HAP-1 (cell line): ENCODE data around the gene ZNF394.
A peak's percentile ranks its signal among the peaks of the same experiment; 100 is the strongest.

Experiments used
- DNase-seq, 2 experiments: peaks; one replicate each; pipeline ENCODE4 v3.0.0-alpha.2; 2016 to 2020; ENCODE audit warnings: low spot score in 2 of 2
- H3K27me3 ChIP-seq: fragments of 250-450 bp; sonication (Bioruptor Pico); 2 replicates; pipeline ENCODE4 v1.5.1; 2020; ENCODE audit warnings: low read depth, mild to moderate bottlenecking, moderate library complexity
- H3K36me3 ChIP-seq: fragments of 250-450 bp; sonication (Bioruptor Pico); replicated peaks from 2 replicates; pipeline ENCODE4 v1.5.1; 2020; ENCODE audit warnings: mild to moderate bottlenecking
- H3K4me1 ChIP-seq: fragments of 250-450 bp; sonication (Bioruptor Pico); 2 replicates; pipeline ENCODE4 v1.5.1; 2020; ENCODE audit warnings: mild to moderate bottlenecking
- H3K4me3 ChIP-seq: fragments of 250-450 bp; sonication (Bioruptor Pico); 2 replicates; pipeline ENCODE4 v1.5.1; 2020; ENCODE audit warnings: mild to moderate bottlenecking, moderate library complexity
- H3K9me3 ChIP-seq: fragments of 250-450 bp; sonication (Bioruptor Pico); 2 replicates; pipeline ENCODE4 v1.5.1; 2020; ENCODE audit warnings: mild to moderate bottlenecking, moderate library complexity
- in situ Hi-C: fragments of 300-500 bp; cut with MboI; formaldehyde crosslinking; loops from 3 replicates; pipeline ENCODE4 v1.14.3; 2020; ENCODE audit warnings: low sequenced_read_pairs, inconsistent platforms, mixed read lengths

The ZNF394 gene

DNA sequence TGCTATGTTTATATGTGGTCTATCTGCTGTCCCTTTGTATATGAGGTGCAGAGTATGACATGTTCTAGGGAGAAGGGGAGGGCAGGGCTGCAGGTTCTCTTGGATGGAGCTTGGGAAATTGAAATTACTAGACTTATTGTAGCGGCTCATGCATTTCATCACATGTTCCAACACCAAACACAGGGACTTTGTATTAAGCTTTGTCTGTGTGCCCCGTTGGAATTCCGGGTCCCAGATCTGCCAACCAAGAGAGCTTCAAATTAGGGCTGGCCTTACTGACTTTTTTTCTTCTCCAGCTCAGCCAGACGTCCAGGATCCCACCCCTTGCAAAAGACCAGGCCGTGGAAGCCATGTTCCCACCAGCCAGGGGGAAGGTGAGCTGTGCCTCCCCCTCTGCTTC is 24.0 kb downstream of the ZNF394 start:
- peaks cover 31% of the 10 kb centered on the region for H3K36me3 ChIP-seq
- no peak overlapping the region for H3K4me3 ChIP-seq
- H3K4me1 ChIP-seq, result peaks cover 6% of the 10 kb centered on the region; the same call in 1 of the 2 replicates
- H3K9me3 ChIP-seq, result no peaks in the 10 kb centered on the region
- in situ Hi-C loops, result no loop called here
- no peak for DNase-seq
- no peaks in the 10 kb centered on the region for H3K27me3 ChIP-seq

- in situ Hi-C loops, result no loop called here
- Histone ChIP-seq H3K4me1 (peaks cover 6% of the 10 kb centered on the region; the same call in 1 of the 2 replicates), H3K36me3 (peaks cover 12% of the 10 kb centered on the region), H3K4me3 (peak overlapping the region; percentile 87), H3K9me3 (no peaks in the 10 kb centered on the region), H3K27me3 (no peaks in the 10 kb centered on the region)
- peak in 1 of 2 experiments; percentile 23 for DNase-seq
Measured at GRCh38 chr7:99473315-99473596, 26.8 kb downstream of the ZNF394 start.

GRCh38 chr7:99472561-99473314 is 27.3 kb downstream of the ZNF394 start, which contains the start of gene ZNF789:
Gene ZNF789, plus strand, starts transcription at chr7:99472890. Its CDS starts 3,567 bp downstream, at chr7:99476457.
- DNase-seq, result peak; percentile 96 to 99
- Histone ChIP-seq H3K36me3 (peaks cover 7% of the 10 kb centered on the region), H3K9me3 (no peaks in the 10 kb centered on the region), H3K4me3 (peak within 1 kb of the TSS; percentile 87), H3K27me3 (no peaks in the 10 kb centered on the region), H3K4me1 (peaks cover 6% of the 10 kb centered on the region; the same call in 1 of the 2 replicates)
- in situ Hi-C loops, result no loop called here

DNA sequence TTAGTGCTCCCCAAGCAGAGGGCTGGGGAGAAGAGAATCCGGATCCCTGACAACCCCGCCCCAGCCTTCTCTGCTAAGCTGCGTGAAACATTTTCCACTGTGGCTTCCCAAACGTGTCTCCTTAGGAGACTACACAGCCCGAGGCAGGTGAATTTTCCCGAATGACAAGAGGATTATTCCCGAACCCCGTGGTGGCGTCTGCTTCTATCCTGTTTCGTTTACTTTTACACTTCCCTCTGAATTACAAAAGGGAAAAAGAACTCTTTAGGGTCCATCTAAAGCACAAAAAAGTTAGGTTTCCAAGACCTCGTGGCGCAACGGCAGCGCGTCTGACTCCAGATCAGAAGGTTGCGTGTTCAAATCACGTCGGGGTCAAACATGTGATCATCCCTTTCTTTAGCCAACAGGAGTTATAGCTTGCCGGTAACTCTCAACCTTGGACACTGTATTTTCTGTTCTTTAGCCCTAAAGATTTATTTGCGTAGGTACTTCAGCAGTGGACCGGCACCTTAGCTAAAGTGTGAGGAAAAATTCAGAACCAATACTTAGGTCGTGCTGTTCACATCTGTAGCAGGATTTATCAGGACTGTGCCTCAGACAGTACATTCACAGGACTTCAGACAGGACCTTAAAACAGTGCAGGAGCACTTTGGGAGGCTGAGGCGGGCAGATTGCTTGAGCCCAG is 30.6 kb downstream of the ZNF394 start:
- Histone ChIP-seq H3K4me3 (no peak overlapping the region), H3K9me3 (no peaks in the 10 kb centered on the region), H3K4me1 (peaks cover 10% of the 10 kb centered on the region), H3K27me3 (no peaks in the 10 kb centered on the region), H3K36me3 (peaks cover 4% of the 10 kb centered on the region)
- no peak for DNase-seq
- in situ Hi-C loops, result no loop called here

GRCh38 chr7:99468336-99468918 is 31.7 kb downstream of the ZNF394 start:
- Histone ChIP-seq H3K4me1 (peaks cover 3% of the 10 kb centered on the region), H3K27me3 (no peaks in the 10 kb centered on the region), H3K4me3 (no peak overlapping the region), H3K36me3 (peaks cover 15% of the 10 kb centered on the region), H3K9me3 (no peaks in the 10 kb centered on the region)
- no peak for DNase-seq
- in situ Hi-C loops, result no loop called here

DNA sequence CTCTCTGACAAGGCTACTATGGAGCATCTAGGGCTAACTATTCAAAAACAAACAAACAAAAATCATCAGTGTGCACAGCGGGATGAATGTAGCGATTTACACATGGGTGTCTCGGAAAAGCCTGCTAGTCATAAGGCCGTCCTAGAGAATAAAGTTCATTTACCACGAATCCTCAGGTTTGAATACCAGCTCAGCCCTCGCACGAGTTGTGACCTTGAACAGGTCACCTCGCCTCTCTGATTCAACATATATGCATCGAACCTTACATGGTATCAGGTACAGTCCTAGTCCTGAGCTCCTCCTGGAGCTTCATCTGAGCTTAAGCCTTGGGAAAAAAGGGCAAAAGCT is 34.7 kb downstream of the ZNF394 start:
- Histone ChIP-seq H3K27me3 (no peaks in the 10 kb centered on the region), H3K4me3 (peak overlapping the region; percentile 97), H3K4me1 (peaks cover 3% of the 10 kb centered on the region), H3K9me3 (no peaks in the 10 kb centered on the region), H3K36me3 (peaks cover 37% of the 10 kb centered on the region)
- no peak for DNase-seq
- in situ Hi-C loops, result no loop called here

- H3K27me3 ChIP-seq, result no peaks in the 10 kb centered on the region
- H3K4me1 ChIP-seq, result peaks cover 1% of the 10 kb centered on the region
- peaks cover 79% of the 10 kb centered on the region for H3K36me3 ChIP-seq
- DNase-seq, result no peak
- no peak overlapping the region for H3K4me3 ChIP-seq
- H3K9me3 ChIP-seq, result no peaks in the 10 kb centered on the region
- in situ Hi-C loops, result no loop called here
Measured at GRCh38 chr7:99461221-99461620, 38.9 kb downstream of the ZNF394 start.

DNA sequence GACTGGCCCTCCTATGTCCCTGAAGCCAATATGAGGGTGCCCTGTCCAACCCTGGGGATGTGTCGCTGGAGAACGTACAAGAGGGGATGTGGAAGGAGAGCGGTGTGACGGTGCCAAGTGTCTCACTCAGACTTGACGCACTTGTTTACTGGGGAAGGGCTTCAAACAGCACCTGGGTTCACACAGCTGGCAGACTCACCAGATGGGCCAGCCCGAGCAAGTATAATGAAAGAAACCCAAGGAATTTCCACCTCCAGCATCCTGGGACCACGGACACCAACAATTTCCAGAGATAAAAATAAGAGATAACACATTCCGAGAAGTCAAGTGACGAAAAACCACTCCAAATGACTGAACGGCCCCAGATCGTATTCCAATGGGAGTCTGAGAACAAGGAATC is 39.4 kb downstream of the ZNF394 start:
- Histone ChIP-seq H3K36me3 (peaks cover 82% of the 10 kb centered on the region), H3K4me3 (no peak overlapping the region), H3K9me3 (no peaks in the 10 kb centered on the region), H3K27me3 (no peaks in the 10 kb centered on the region), H3K4me1 (no peaks in the 10 kb centered on the region)
- no peak for DNase-seq
- in situ Hi-C loops, result no loop called here

GRCh38 chr7:99459087-99459486 is 41.0 kb downstream of the ZNF394 start:
- H3K27me3 ChIP-seq, result no peaks in the 10 kb centered on the region
- H3K4me3 ChIP-seq, result no peak overlapping the region
- DNase-seq, result peak; percentile 27 to 57
- in situ Hi-C loops, result no loop called here
- no peaks in the 10 kb centered on the region for H3K4me1 ChIP-seq
- H3K36me3 ChIP-seq, result peaks cover 89% of the 10 kb centered on the region
- no peaks in the 10 kb centered on the region for H3K9me3 ChIP-seq

GRCh38 chr7:99457650-99458493 is 42.2 kb downstream of the ZNF394 start:
- DNase-seq, result no peak
- H3K27me3 ChIP-seq, result no peaks in the 10 kb centered on the region
- H3K9me3 ChIP-seq, result no peaks in the 10 kb centered on the region
- H3K36me3 ChIP-seq, result peaks cover 89% of the 10 kb centered on the region
- in situ Hi-C loops, result no loop called here
- no peaks in the 10 kb centered on the region for H3K4me1 ChIP-seq
- H3K4me3 ChIP-seq, result no peak overlapping the region

DNA sequence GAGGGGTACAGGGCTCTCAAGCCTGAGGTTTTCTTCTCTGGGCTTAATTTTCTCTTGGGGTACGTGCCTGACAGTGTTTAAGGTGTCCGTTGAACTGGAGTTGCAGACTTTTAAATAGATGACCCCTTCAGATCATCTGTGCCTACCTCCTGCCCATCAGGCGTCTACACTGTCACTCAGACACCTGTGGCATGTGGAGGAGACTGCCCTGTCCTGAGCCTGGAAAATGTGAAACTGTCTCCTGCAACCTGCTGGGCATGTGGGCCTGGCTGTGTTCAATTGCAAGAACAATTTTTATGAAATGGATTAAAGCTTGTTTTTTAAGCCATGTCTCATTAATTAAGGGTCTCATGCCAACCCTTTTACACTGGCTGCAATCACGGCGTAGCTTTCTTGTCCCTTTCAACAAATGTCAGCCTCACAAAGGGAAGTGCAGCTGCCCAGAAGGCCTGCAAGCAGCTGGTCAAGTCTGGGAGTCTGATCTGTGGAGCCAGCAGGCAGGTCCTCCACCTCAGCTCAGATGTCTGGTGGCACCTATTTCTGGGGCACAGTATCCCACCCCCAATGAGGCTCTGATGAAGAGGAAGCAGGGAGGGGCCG is 42.9 kb downstream of the ZNF394 start:
- no peak for DNase-seq
- H3K4me1 ChIP-seq, result no peaks in the 10 kb centered on the region
- in situ Hi-C loops, result no loop called here
- no peak overlapping the region for H3K4me3 ChIP-seq
- no peaks in the 10 kb centered on the region for H3K27me3 ChIP-seq
- peaks cover 89% of the 10 kb centered on the region for H3K36me3 ChIP-seq
- no peaks in the 10 kb centered on the region for H3K9me3 ChIP-seq

DNA sequence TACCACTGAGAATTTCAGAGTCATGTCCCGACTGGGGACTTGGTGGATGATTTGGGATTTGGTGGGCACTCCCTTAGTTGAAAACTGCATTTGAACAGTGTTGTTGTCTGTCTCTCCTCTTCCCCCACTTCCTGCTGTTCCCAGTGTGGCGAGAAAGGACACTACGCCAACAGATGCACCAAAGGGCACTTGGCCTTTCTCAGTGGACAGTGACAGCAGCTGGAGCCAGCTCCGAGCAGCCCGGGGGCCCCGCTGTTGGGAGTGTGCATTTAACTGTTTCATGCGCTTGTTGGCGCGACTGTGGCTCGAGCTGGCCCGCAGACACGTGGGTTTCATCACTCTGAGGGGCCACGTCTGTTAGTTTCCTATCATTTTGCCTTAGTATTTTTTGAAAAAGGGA is 43.8 kb downstream of the ZNF394 start:
- Histone ChIP-seq H3K27me3 (no peaks in the 10 kb centered on the region), H3K4me1 (no peaks in the 10 kb centered on the region), H3K9me3 (no peaks in the 10 kb centered on the region), H3K4me3 (no peak overlapping the region), H3K36me3 (peaks cover 91% of the 10 kb centered on the region)
- in situ Hi-C loops, result no loop called here
- DNase-seq, result no peak

GRCh38 chr7:99455874-99456273 is 44.2 kb downstream of the ZNF394 start:
- H3K4me3 ChIP-seq, result no peak overlapping the region
- DNase-seq, result no peak
- no peaks in the 10 kb centered on the region for H3K9me3 ChIP-seq
- in situ Hi-C loops, result no loop called here
- H3K36me3 ChIP-seq, result peaks cover 91% of the 10 kb centered on the region
- no peaks in the 10 kb centered on the region for H3K4me1 ChIP-seq
- no peaks in the 10 kb centered on the region for H3K27me3 ChIP-seq
